Stimulated activated CD4-positive, alpha-beta T cell treated with anti-CD3 and anti-CD28 coated beads, Interleukin-4, amount 100 ng/mL, for 1 hour (primary cell): ENCODE data around the gene PER3.

Experiments used
- DNase-seq: peaks from one replicate; pipeline ENCODE4 v3.0.0-alpha.2; 2020

PER3 gene

GRCh38 chr1:7783826-7784491, at the start of gene PER3:
TSS of gene PER3 (plus strand) at chr1:7784291. CDS start at chr1:7784878, 587 bp downstream.
- peak; percentile 89 for DNase-seq

GRCh38 chr1:7738044-7738443, 46.0 kb upstream of the PER3 start:
- no peak for DNase-seq

GRCh38 chr1:7743346-7743745, 40.7 kb upstream of the PER3 start:
- no peak for DNase-seq

GRCh38 chr1:7744882-7745281, 39.2 kb upstream of the PER3 start:
- DNase-seq, result no peak

DNA sequence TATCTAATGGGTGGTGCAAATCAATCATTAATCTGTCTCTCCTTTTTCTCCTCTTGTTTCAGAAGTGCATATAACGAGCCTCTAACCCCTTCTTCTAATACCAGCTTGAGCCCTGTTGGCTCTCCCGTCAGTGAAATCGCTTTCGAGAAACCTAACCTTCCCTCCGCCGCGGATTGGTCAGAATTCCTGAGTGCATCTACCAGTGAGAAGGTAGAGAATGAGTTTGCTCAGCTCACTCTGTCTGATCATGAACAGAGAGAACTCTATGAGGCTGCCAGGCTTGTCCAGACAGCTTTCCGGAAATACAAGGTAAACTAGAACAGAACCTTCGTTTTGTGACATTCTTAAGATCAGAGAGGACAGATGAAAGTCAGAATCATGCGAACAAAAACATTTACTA, 38.3 kb upstream of the PER3 start:
- no peak for DNase-seq

DNA sequence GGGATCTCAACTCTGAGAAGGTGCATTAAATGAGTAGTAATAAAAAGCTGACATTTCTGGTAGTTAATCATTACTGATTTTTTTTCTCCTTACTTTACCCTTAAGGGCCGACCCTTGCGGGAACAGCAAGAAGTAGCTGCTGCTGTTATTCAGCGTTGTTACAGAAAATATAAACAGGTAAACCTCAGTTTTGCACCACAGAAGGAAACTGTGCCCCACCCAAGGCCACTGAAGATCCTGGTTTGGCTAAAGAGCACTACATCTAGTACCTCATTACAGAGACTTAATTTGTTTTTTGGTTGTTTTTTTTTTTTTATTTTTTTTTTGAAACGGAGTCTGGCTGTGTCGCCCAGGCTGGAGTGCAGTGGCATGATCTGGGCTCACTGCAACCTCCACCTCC, 36.5 kb upstream of the PER3 start:
- no peak for DNase-seq

GRCh38 chr1:7749126-7749525, 35.0 kb upstream of the PER3 start:
- no peak for DNase-seq

GRCh38 chr1:7751174-7751573, 32.9 kb upstream of the PER3 start:
- no peak for DNase-seq

- DNase-seq, result peak; percentile 35
Measured at GRCh38 chr1:7752512-7753417, 31.3 kb upstream of the PER3 start.

DNA sequence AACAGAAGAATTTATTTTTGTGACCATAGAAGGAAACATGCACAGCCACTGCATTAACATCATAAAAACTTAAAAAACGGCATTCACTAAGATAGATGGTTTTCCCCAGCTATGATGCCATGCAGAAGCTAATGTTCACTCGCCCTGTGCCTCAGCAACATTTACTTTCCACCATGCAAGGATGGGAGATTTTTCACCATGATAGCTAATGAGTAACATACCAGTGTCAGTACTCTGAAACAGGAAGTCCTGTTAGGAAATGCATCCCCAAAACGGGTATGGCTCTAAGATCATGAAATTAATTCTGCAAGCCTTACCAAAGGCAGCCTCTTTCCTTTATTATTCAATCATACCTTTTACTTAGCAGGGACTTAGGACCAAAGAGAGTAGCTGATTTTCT, 30.4 kb upstream of the PER3 start:
- no peak for DNase-seq

DNA sequence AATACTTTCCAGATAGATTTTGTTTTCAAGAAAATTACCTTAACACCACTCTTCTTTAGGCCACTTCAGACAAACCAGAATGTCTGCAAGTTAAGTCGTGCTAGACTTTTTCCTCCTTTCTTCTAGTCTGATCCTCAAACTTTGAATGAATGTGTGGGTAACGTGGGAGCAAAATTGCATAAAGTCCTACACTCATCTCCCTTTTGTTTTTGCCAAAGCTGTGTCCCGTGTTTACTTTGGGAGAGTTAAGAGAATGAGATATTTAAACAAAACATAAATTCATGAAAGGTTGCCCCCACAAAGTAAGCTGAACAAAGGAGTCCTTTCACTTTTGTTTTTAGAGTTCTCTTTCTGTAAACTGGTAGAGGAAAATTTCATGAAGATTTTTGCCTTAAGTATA, 29.9 kb upstream of the PER3 start:
- DNase-seq, result no peak

DNA sequence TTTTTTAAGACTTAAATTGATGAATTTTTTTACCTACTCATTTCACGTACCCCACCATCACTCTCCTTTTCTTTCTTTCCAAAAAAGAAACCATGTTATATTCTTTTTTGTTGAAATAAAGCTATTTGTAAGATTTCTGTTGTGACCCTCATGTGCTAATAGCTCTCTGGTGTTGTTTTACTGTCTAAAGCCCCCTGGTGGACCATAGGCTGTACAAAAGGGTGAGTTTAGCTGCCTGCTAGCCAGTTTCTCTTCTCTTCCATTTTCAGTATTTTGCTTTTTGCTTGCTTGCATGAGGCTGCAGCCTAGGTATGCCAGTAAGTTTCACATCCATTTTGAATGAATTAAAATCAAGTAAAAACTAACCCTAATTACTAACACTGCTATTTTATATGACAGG, 28.6 kb upstream of the PER3 start:
- DNase-seq, result no peak

DNA sequence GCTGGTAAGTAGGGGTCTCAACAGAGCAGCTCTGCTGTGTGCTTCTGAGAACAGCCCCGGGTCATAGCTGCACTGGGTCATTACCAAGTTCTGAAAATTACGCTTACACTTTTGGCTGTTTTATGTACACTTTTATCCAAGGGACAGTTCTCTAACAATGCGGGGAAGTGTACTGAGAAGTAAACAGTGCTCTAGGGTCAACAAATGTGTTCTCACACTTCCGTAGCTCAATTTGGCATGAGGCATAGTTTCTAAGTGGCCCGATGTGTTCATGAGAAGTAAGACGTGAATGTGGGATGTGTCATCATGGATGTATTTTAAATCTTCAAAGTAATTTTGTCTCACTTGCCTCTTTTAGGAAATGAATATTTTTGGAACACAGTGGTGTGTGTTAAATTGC, 23.8 kb upstream of the PER3 start:
- DNase-seq, result no peak

- no peak for DNase-seq
Measured at GRCh38 chr1:7761103-7761502, 23.0 kb upstream of the PER3 start.

- no peak for DNase-seq
Measured at GRCh38 chr1:7767176-7767575, 16.9 kb upstream of the PER3 start.

DNA sequence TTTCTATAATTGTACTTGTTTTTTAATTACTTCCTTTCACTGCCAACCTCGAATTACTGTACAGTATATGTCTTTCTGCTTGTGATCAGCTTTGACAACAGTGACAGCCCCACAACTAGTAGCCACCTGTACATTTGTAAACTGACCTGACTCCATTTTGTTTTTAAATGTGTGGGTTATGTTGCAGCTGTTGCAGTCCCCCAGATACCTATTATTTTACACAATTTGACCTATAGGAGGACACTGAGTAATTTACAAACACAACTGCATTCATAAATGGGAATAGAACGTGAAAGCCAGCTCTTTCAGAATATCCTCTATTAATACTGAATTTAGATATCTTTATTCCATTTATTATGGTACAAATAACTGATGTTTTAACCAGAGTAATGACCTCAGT, 15.5 kb upstream of the PER3 start:
- DNase-seq, result no peak

DNA sequence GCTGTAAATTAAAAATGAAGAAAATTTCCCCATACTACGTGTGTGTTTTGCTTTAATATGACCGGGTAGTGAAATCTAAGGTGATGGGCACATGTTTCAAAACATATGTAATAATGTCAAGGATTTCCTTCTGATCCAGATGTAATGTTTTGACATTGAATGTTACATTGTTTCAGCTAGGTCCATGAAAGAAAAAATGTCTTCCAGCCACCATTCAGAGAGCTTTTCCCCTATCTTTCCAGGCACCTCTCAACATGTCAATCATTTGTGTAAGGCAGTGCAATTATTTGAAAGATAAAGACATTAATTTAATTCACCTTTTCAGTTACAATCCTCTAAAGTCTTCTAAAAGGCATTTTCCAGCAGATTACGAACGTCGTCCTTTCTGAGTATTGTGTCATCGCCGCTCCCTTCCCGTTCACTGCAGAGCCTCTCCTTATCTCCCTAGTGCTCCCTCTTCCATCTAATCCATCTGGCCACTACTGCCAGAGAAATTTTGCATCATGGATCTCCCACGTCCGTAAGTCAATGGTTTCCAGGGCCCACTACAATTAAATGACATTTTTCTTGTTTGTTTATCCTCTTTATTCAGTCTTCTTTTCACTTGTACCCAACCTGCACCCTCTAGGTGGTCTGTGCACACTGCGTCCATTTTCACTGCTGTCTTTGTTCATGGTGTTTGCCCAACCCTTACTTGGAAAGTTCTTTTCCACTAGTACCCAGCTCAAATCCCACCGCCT, 14.2 kb upstream of the PER3 start:
- no peak for DNase-seq

GRCh38 chr1:7770669-7770996, 13.5 kb upstream of the PER3 start:
- no peak for DNase-seq

GRCh38 chr1:7770997-7771822, 12.9 kb upstream of the PER3 start, which contains the start of gene VAMP3:
TSS of gene VAMP3 (plus strand) at chr1:7771296. CDS start at chr1:7771384, 88 bp downstream.
- peak; percentile 87 for DNase-seq

GRCh38 chr1:7771823-7772299, 12.2 kb upstream of the PER3 start:
- DNase-seq, result no peak

GRCh38 chr1:7777591-7777990, 6.5 kb upstream of the PER3 start:
- DNase-seq, result no peak

DNA sequence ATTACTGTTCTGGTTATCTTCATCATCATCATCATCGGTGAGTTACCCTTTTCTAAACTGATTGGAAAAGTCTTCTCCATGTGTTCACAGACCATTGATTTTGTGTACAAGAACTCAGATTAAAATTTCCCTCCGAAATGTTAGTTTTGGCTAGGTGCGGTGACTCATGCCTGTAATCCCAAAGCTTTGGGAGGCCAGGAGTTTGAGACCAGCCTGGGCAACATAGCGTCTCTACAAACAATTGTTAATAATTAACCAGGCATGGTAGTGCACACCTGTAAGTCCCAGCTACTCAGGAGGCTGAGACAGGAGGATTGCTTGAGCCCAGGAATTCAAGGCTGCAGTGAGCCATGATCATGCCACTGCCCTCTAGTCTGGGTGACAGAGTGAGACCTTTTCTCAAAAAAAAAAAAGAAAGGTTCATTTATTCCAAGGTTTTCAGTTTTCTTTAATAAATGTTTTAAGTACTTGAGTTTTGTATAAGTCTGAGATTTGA, 5.9 kb upstream of the PER3 start:
- no peak for DNase-seq
